ENCODE results near the gene DELE1. TPM values are rescaled to one million over a fixed set of nuclear protein-coding genes. Genes with fewer than 3 reads are reported as not detected.

Gene DELE1
- total and polyA plus RNA-seq, 4 donors = 25.0 to 100 (median 77.6) TPM

DNA sequence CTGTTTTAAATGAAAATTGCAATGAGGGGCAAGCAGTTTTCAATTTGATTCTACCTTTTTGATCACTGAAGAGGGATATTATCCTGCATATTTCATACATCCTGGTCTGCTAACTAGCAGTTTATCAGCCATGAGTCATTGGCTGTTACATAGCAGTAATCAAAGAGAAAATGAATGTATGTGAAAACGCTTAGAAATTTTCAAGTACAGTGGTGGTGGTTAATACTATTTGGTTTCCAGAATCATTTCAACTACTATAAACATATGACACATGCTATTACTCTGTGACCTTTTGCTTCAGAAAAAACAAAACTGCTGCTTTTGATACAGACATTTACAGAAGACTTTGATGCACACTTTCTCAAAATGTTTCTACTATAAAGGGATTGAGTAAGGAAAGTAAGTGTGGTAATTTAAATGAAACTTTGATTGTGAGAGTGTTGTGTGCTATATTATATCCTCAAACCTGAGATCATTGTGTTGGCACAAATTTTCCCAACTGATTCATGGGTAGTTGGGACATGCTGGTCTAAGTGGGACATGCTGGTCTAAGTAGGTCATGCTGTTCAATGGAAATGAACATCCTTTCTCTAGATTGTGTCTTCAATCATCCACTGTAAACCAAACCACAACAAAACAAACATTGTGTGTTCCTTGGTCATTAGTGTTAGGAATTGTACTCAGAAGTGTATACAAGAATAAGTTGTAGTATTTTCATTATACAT, 50.4 kb downstream of the DELE1 start:
- no peak for DNase-seq
- Histone ChIP-seq H3K27me3 (ENCODE audit: control insufficient read depth in 1 of 2, insufficient read depth in 2 of 2, low read length in 1 of 2) (no peaks in the 10 kb centered on the region), H3K4me3 (ENCODE audit: low read length in 2 of 2) (no peak overlapping the region), H3K9me3 (ENCODE audit: control insufficient read depth, low read length) (no peaks in the 10 kb centered on the region), H3K4me1 (ENCODE audit: control insufficient read depth in 1 of 2, insufficient read depth in 2 of 2, low read length in 2 of 2) (peaks cover 0 to 3% of the 10 kb centered on the region in 2 donors), H3K27ac (ENCODE audit: low read depth in 1 of 2, low read length in 2 of 2) (no peak overlapping the region), H3K36me3 (ENCODE audit: control insufficient read depth in 1 of 2, insufficient read depth in 2 of 2, low read length in 1 of 2) (peaks cover 4 to 8% of the 10 kb centered on the region in 2 donors)
- WGBS, 2 donors = 69 to 80% methylated on average over 1 of the region's 1 CpG
- intact Hi-C loops (cut with DNase I) = no loop called here
- ATAC-seq (ENCODE audit: low FRiP score) = no peak

- H3K27me3 ChIP-seq (ENCODE audit: control insufficient read depth in 1 of 2, insufficient read depth in 2 of 2, low read length in 1 of 2) = no peaks in the 10 kb centered on the region
- intact Hi-C loops (cut with DNase I) = no loop called here
- no peak overlapping the region for H3K27ac ChIP-seq (ENCODE audit: low read depth in 1 of 2, low read length in 2 of 2)
- DNase-seq = no peak
- H3K4me3 ChIP-seq (ENCODE audit: low read length in 2 of 2) = no peak overlapping the region
- no peaks in the 10 kb centered on the region for H3K9me3 ChIP-seq (ENCODE audit: control insufficient read depth, low read length)
- H3K4me1 ChIP-seq (ENCODE audit: control insufficient read depth in 1 of 2, insufficient read depth in 2 of 2, low read length in 2 of 2) = no peaks in the 10 kb centered on the region
- peaks cover 10 to 15% of the 10 kb centered on the region in 2 donors for H3K36me3 ChIP-seq (ENCODE audit: control insufficient read depth in 1 of 2, insufficient read depth in 2 of 2, low read length in 1 of 2)
- WGBS, 2 donors = 93% methylated on average over 6 of the region's 6 CpGs
- no peak for ATAC-seq (ENCODE audit: low FRiP score)
Measured at GRCh38 chr5:141976176-141976575, 52.5 kb downstream of the DELE1 start.

- Histone ChIP-seq H3K4me3 (ENCODE audit: low read length in 2 of 2) (no peak overlapping the region), H3K27me3 (ENCODE audit: control insufficient read depth in 1 of 2, insufficient read depth in 2 of 2, low read length in 1 of 2) (no peaks in the 10 kb centered on the region), H3K36me3 (ENCODE audit: control insufficient read depth in 1 of 2, insufficient read depth in 2 of 2, low read length in 1 of 2) (peaks cover 10 to 20% of the 10 kb centered on the region in 2 donors), H3K4me1 (ENCODE audit: control insufficient read depth in 1 of 2, insufficient read depth in 2 of 2, low read length in 2 of 2) (no peaks in the 10 kb centered on the region), H3K27ac (ENCODE audit: low read depth in 1 of 2, low read length in 2 of 2) (no peak overlapping the region), H3K9me3 (ENCODE audit: control insufficient read depth, low read length) (no peaks in the 10 kb centered on the region)
- DNase-seq (no peak), ATAC-seq (ENCODE audit: low FRiP score) (no peak)
- intact Hi-C loops (cut with DNase I) = no loop called here
Measured at GRCh38 chr5:141978389-141978788, 54.7 kb downstream of the DELE1 start.

GRCh38 chr5:141982626-141983025, 59.0 kb downstream of the DELE1 start:
- H3K4me3 ChIP-seq (ENCODE audit: low read length in 2 of 2) = no peak overlapping the region
- no peak overlapping the region for H3K27ac ChIP-seq (ENCODE audit: low read depth in 1 of 2, low read length in 2 of 2)
- ATAC-seq (ENCODE audit: low FRiP score) = no peak
- H3K9me3 ChIP-seq (ENCODE audit: control insufficient read depth, low read length) = no peaks in the 10 kb centered on the region
- WGBS, 2 donors = 46 to 47% methylated on average over 2 of the region's 2 CpGs
- DNase-seq = no peak
- H3K4me1 ChIP-seq (ENCODE audit: control insufficient read depth in 1 of 2, insufficient read depth in 2 of 2, low read length in 2 of 2) = no peaks in the 10 kb centered on the region
- peaks cover 12 to 23% of the 10 kb centered on the region in 2 donors for H3K36me3 ChIP-seq (ENCODE audit: control insufficient read depth in 1 of 2, insufficient read depth in 2 of 2, low read length in 1 of 2)
- intact Hi-C loops (cut with DNase I) = no loop called here
- H3K27me3 ChIP-seq (ENCODE audit: control insufficient read depth in 1 of 2, insufficient read depth in 2 of 2, low read length in 1 of 2) = no peaks in the 10 kb centered on the region

- H3K27me3 ChIP-seq (ENCODE audit: control insufficient read depth in 1 of 2, insufficient read depth in 2 of 2, low read length in 1 of 2) = no peaks in the 10 kb centered on the region
- no peaks in the 10 kb centered on the region for H3K9me3 ChIP-seq (ENCODE audit: control insufficient read depth, low read length)
- intact Hi-C loops (cut with DNase I) = no loop called here
- no peak overlapping the region for H3K4me3 ChIP-seq (ENCODE audit: low read length in 2 of 2)
- no peak overlapping the region for H3K27ac ChIP-seq (ENCODE audit: low read depth in 1 of 2, low read length in 2 of 2)
- H3K4me1 ChIP-seq (ENCODE audit: control insufficient read depth in 1 of 2, insufficient read depth in 2 of 2, low read length in 2 of 2) = no peaks in the 10 kb centered on the region
- DNase-seq = no peak
- ATAC-seq (ENCODE audit: low FRiP score) = no peak
- H3K36me3 ChIP-seq (ENCODE audit: control insufficient read depth in 1 of 2, insufficient read depth in 2 of 2, low read length in 1 of 2) = peaks cover 2 to 9% of the 10 kb centered on the region in 2 donors
Measured at GRCh38 chr5:141986072-141986471, 62.4 kb downstream of the DELE1 start.

DNA sequence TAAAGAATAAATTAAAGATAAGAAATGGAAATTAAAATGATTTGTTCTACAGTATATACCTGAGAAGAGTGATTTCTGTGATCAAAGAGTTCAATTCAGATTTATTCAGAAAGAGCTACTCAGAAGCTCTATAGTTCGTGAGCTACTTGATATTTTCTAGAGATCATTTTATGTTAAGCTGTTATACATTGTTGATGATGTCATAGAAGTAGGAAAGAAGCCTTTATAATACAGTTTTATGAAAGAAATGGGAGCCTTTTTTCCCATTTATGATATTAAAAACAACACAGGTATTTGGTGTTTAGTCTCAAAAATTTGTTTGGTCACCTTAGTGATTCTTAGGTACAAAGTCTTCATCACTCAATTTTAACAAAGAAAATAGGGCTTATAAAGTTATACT, 66.0 kb downstream of the DELE1 start:
- intact Hi-C loops (cut with DNase I) = loop anchor here (5.0 to 10.0 kb wide), 3 partner anchors 153 to 715 kb away; no protein-coding TSS in a partner anchor

More for the DNA sequence above, 66.0 kb downstream of the DELE1 start:
- H3K4me3 ChIP-seq (ENCODE audit: low read length in 2 of 2) = no peak overlapping the region
- DNase-seq (no peak), ATAC-seq (ENCODE audit: low FRiP score) (no peak)
- no peaks in the 10 kb centered on the region for H3K9me3 ChIP-seq (ENCODE audit: control insufficient read depth, low read length)
- H3K27me3 ChIP-seq (ENCODE audit: control insufficient read depth in 1 of 2, insufficient read depth in 2 of 2, low read length in 1 of 2) = no peaks in the 10 kb centered on the region
- H3K4me1 ChIP-seq (ENCODE audit: control insufficient read depth in 1 of 2, insufficient read depth in 2 of 2, low read length in 2 of 2) = no peaks in the 10 kb centered on the region
- peaks cover 0 to 5% of the 10 kb centered on the region in 2 donors for H3K36me3 ChIP-seq (ENCODE audit: control insufficient read depth in 1 of 2, insufficient read depth in 2 of 2, low read length in 1 of 2)
- 0 to 1% methylated on average over 1 of the region's 1 CpG for WGBS, 2 donors
- no peak overlapping the region for H3K27ac ChIP-seq (ENCODE audit: low read depth in 1 of 2, low read length in 2 of 2)

Other genes with a start within 250 kb of the DELE1 start
- gene ARAP3, start 241.6 kb upstream of the DELE1 start, total RNA-seq = 10 to 100 TPM; 21.4 to 34.2 TPM
- gene ARAP3, start 241.6 kb upstream of the DELE1 start, polyA plus RNA-seq = 10 to 100 TPM in 1 of 2 donors, 1 to 10 TPM in 1; 1.8 to 14.1 TPM
- gene PCDH1, start 45.5 kb upstream of the DELE1 start, total RNA-seq = 10 to 100 TPM; 29.4 to 41.9 TPM
- gene PCDH1, start 45.5 kb upstream of the DELE1 start, polyA plus RNA-seq = 1 to 10 TPM; 1.4 to 2.5 TPM
- 10 to 100 TPM in 1 of 2 donors, 1 to 10 TPM in 1; 8.0 to 10.3 TPM for gene PCDH12, start 34.3 kb downstream of the DELE1 start, total RNA-seq
- under 1 TPM; 0.88 to 0.95 TPM for gene PCDH12, start 34.3 kb downstream of the DELE1 start, polyA plus RNA-seq
- gene RNF14, start 45.2 kb downstream of the DELE1 start, total RNA-seq = 10 to 100 TPM; 53.0 to 54.6 TPM
- gene RNF14, start 45.2 kb downstream of the DELE1 start, polyA plus RNA-seq = 10 to 100 TPM; 44.3 to 55.0 TPM
- 10 to 100 TPM; 18.7 to 21.5 TPM for gene GNPDA1, start 89.2 kb downstream of the DELE1 start, total RNA-seq
- gene GNPDA1, start 89.2 kb downstream of the DELE1 start, polyA plus RNA-seq = 10 to 100 TPM; 13.0 to 24.0 TPM
- gene NDFIP1, start 184.9 kb downstream of the DELE1 start, total RNA-seq = 100 to 1,000 TPM in 1 of 2 donors, 10 to 100 TPM in 1; 93.7 to 120 TPM
- gene NDFIP1, start 184.9 kb downstream of the DELE1 start, polyA plus RNA-seq = 10 to 100 TPM; 45.0 to 63.4 TPM